ENCODE data around the gene PCID2.

PCID2 gene

DNA sequence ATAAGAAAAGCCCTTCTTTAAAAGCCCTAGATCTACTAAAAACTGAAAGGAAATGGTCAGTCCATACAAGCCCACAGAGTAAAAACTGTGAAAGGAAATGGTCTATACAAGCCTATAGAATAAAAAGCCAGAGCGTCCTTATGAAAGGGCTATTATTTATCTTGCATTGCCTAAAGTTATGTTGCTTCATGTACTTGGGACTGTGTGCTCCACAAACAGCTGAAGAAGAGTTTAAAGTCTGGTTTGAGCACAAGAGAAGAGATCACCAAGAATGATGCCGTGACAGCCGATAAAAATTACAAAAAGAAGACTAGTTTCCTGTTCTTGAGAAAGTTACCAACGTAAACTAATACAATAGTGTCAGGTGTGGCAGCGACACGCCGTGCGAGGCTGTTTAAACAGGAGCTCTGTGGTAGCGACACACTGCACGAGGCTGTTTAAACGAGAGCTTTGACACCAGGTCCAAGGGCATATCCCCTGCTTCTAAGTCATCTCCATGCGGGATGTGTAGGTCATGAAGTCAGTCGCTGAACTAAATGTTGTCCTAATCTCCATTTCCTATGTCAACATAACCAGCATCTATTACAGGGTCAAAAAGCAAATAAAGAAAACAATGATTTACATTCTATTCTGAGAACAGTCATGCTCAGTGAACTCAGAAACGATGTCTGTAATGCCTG is 24.9 kb downstream of the PCID2 start:
- TF ChIP-seq, protein P1, sequence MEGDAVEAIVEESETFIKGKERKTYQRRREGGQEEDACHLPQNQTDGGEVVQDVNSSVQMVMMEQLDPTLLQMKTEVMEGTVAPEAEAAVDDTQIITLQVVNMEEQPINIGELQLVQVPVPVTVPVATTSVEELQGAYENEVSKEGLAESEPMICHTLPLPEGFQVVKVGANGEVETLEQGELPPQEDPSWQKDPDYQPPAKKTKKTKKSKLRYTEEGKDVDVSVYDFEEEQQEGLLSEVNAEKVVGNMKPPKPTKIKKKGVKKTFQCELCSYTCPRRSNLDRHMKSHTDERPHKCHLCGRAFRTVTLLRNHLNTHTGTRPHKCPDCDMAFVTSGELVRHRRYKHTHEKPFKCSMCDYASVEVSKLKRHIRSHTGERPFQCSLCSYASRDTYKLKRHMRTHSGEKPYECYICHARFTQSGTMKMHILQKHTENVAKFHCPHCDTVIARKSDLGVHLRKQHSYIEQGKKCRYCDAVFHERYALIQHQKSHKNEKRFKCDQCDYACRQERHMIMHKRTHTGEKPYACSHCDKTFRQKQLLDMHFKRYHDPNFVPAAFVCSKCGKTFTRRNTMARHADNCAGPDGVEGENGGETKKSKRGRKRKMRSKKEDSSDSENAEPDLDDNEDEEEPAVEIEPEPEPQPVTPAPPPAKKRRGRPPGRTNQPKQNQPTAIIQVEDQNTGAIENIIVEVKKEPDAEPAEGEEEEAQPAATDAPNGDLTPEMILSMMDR (IDR thresholded peaks at IDR 0.05; ENCODE audit: control extremely low read depth, extremely low read depth, low read depth, missing control alignments) = no peak
- ChIA-PET POLR2A (no interaction called here), CTCF (interaction anchor here (1.8 kb wide), 1 partner anchor 14 kb away, joined by 8 read pairs; no protein-coding TSS in a partner anchor)
- DNase-seq (ENCODE audit: extremely low spot score) = no peak

DNA sequence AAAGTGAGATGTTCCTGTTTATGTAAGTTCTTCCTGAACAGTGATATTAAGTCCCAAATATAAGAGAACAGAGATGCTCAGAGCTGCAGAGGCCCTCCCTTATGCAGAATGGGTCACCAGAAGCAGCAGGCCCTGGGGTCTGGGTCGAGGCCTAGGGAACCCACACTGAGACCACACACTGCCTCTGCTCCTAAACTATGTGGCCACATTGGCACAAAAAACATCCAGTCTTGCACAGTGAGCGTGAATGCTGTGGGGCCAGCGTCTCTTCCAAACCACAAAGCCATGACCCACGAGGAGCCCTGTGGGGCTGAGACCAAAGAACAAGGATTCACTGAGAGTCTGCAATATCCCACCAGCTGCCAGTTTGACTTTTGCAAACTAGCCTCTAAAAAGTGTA is 26.4 kb downstream of the PCID2 start:
- TF ChIP-seq, protein P1 (IDR thresholded peaks at IDR 0.05; ENCODE audit: control extremely low read depth, extremely low read depth, low read depth, missing control alignments) = no peak
- POLR2A ChIA-PET = no interaction called here
- CTCF ChIA-PET = interaction anchor here (1.2 kb wide), 1 partner anchor 11 kb away, joined by 3 read pairs; no protein-coding TSS in a partner anchor
- no peak for DNase-seq (ENCODE audit: extremely low spot score)

DNA sequence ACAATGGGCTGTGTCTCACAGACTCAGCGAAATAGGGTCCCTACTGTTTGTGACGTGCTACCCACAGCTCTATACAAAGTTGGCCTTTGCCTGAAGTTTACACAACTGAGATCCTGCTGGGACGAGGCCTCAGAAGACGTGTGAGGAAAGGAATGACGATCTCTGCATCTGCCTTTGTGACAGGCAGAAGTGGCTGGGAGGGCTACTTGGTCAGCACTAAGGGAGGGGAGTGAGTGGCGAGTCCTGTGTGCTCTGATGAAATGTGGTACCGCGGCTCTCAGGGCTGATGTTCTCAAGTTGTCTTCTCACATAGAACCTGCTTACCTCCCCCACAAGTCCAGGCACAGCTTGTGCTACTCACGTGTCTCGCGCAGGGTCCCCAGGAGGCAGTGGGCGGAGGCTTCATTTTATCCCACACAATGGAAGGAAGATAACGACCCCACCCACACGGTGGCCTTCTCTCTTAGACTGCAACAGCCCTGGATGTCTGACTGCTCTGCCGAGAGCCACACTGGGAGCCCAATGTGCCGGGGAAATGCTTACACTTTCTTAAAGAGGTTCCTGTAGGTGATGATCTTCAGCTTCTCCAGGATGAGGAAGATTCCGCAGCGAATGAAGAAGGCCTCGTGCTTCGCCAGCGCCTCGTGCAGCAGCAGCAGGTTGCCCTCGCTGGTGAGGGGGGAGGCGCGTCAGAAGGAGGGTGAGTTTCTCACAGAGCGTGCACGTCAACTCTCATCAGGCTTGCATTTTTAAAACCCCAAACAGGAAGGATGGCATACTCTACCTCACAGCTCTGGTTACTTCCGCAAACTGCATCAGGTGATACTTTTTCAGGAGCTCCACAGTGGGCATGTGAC is 28.9 kb downstream of the PCID2 start:
- TF ChIP-seq, protein P1 (IDR thresholded peaks at IDR 0.05; ENCODE audit: control extremely low read depth, extremely low read depth, low read depth, missing control alignments) = no peak

DNA sequence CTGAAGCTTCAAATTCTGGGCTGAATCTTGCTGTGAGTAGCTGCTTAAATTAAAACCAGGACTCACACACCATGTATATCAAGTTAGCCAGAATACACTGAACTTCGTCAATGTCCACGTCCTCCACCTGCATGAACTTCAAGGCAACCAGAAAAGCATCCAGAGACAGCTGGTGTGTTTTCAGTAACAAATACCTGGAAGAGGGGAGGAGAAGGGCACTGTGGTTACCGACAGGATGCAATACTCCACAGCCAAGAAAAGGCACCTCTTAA is 29.6 kb downstream of the PCID2 start:
- ChIA-PET CTCF (interaction anchor here (1.0 to 1.7 kb wide), 3 partner anchors 10 to 25 kb away, joined by 3 to 7 read pairs (median 4); no protein-coding TSS in a partner anchor), POLR2A (no interaction called here)
- TF ChIP-seq, protein P1 (IDR thresholded peaks at IDR 0.05; ENCODE audit: control extremely low read depth, extremely low read depth, low read depth, missing control alignments) = no peak
- no peak for DNase-seq (ENCODE audit: extremely low spot score)

More for the DNA sequence above, 28.9 kb downstream of the PCID2 start:
- no peak for DNase-seq (ENCODE audit: extremely low spot score)
- ChIA-PET POLR2A (no interaction called here), CTCF (interaction anchor here (1.0 to 1.7 kb wide), 4 partner anchors 10 to 24 kb away, joined by 3 to 7 read pairs (median 4); no protein-coding TSS in a partner anchor)

DNA sequence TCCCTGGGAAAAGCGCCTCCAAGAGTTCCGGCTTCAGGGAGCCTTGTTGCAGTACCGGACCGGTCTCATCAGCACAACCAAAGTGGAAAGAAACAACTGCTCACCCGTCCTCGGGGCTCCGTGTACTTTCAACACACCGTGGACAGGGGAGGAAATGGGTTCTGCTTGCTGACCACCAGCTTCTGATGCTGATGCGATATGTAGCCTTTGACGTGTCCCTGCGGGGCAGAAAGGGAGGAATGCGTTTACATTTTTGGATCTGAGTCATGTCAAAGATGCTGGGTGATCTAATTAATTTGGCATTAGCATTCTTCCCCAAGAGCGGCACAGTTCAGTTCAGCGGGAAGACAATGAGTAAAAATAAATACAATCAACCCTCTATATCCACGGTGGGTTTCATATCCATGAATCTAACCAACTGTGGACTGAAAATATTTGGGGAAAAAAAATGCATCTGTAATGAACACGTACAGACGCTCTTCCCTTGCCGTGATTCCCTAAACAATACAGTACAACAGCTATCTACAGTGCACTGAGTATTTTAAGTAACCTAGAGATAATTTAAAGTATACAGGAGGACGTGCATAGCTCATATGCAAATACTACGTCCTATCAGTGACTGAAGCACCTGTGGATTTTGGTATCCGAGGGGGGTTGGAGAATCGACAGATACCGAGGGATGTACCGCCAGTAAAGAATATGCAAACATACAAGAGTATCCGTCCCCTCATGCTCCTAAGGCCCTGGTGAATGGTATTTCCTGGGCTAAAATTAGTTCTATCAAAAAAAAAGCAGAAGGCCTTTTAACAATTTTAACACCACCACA is 30.2 kb downstream of the PCID2 start:
- ChIA-PET POLR2A (no interaction called here), CTCF (interaction anchor here (1.0 to 1.7 kb wide), 4 partner anchors 9 to 29 kb away, joined by 3 to 7 read pairs (median 4); no protein-coding TSS in a partner anchor)
- DNase-seq (ENCODE audit: extremely low spot score) = no peak
- TF ChIP-seq, protein P1 (IDR thresholded peaks at IDR 0.05; ENCODE audit: control extremely low read depth, extremely low read depth, low read depth, missing control alignments) = no peak

DNA sequence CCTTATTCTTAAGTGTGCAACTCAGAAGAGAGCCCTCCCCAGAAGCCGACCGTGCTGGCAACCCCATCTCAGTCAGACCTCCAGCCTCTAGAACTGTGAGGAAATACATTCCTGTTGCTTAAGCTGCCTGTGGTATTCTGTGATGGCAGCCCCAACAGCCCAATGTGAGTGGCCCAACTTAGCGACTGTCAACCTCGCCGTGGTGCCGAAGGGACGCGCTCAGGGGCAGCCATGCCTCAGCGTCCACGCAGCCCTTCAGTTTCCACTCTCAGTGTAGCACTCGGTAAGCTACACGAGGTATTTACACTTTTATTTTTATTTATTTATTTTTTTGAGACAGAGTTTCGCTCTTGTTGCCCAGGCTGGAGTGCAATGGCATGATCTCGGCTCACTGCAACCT is 31.6 kb downstream of the PCID2 start:
- CTCF ChIA-PET = interaction anchor here (1.2 kb wide), 1 partner anchor 31 kb away, joined by 3 read pairs; no protein-coding TSS in a partner anchor
- TF ChIP-seq, protein P1 (IDR thresholded peaks at IDR 0.05; ENCODE audit: control extremely low read depth, extremely low read depth, low read depth, missing control alignments) = no peak
- POLR2A ChIA-PET = no interaction called here
- DNase-seq (ENCODE audit: extremely low spot score) = no peak
